Kidney epithelial cell (primary cell): ENCODE data around the gene CCDC116. TPM values are rescaled to one million over a fixed set of nuclear protein-coding genes. Genes with fewer than 3 reads are reported as not detected.
"Not testable (repeated sequence)": the region's sequence is repeated elsewhere in the genome, so short reads cannot be mapped to it uniquely, and the experiment has no call there.

ENCODE experiments used
- DNase-seq: peaks from one replicate; pipeline ENCODE4 v3.0.0-alpha.2; 2010; ENCODE audit warnings: low read depth
- H3K27me3 ChIP-seq: 2 replicates; pipeline ENCODE4 v1.6.0; 2011; ENCODE audit warnings: low read length; ENCODE audit not compliant: control insufficient read depth, insufficient read depth
- H3K36me3 ChIP-seq: 2 replicates; pipeline ENCODE4 v1.5.1; 2011; ENCODE audit warnings: low read length; ENCODE audit not compliant: control insufficient read depth, insufficient read depth
- H3K4me3 ChIP-seq: 2 replicates; pipeline ENCODE4 v1.5.1; 2011; ENCODE audit warnings: low read depth, mild to moderate bottlenecking, control low read depth, low read length
- CTCF ChIP-seq: IDR thresholded peaks from 2 replicates; pipeline ENCODE4 v1.5.1; 2011; ENCODE audit warnings: mild to moderate bottlenecking, moderate library complexity, low read length, control low read depth, inconsistent platforms; ENCODE audit not compliant: insufficient read depth, poor library complexity, severe bottlenecking
- total RNA-seq: library from RNA; depleted of rRNA; stranded (reverse); fragments of >200 nt; gene quantifications from 2 replicates; pipeline ENCODE4 v1.2.3, GENCODE V29; 2015

Gene CCDC116
- total RNA-seq, 1 donor from 2014 or later, result 0.38 TPM

DNA sequence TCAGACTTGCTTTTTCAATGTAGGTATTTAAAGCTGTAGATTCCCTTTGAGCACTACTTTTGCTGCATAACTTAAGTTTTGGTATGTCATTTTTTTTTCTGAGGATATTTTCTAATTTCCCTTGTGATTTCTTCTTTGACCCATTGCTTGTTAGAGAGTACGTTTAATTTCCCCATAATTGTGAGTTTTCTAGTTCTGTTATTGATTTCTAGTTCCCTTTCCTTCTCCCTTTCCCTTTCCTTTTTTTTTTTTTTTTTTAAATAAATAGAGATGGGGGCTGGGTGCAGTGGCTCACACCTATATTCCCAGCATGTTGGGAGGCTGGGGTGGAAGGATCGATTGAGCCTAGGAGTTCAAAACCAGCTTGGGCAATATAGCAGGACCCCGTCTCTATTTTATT is 34.3 kb upstream of the CCDC116 start:
- Histone ChIP-seq H3K27me3 (no peaks in the 10 kb centered on the region), H3K36me3 (peaks cover 1% of the 10 kb centered on the region), H3K4me3 (no peak overlapping the region)
- DNase-seq, result no peak
- TF ChIP-seq CTCF, result no peak

GRCh38 chr22:21599053-21599893 is 33.3 kb upstream of the CCDC116 start:
- H3K27me3 ChIP-seq, result no peaks in the 10 kb centered on the region
- H3K4me3 ChIP-seq, result no peak overlapping the region
- H3K36me3 ChIP-seq, result peaks cover 1% of the 10 kb centered on the region
- DNase-seq, result no peak
- TF ChIP-seq CTCF, result no peak

- DNase-seq, result no peak
- no peak overlapping the region for H3K4me3 ChIP-seq
- peaks cover 1% of the 10 kb centered on the region for H3K36me3 ChIP-seq
- no peak for TF ChIP-seq CTCF
- no peaks in the 10 kb centered on the region for H3K27me3 ChIP-seq
These were observed 30.0 kb upstream of the CCDC116 start for GRCh38 chr22:21602579-21602978.

DNA sequence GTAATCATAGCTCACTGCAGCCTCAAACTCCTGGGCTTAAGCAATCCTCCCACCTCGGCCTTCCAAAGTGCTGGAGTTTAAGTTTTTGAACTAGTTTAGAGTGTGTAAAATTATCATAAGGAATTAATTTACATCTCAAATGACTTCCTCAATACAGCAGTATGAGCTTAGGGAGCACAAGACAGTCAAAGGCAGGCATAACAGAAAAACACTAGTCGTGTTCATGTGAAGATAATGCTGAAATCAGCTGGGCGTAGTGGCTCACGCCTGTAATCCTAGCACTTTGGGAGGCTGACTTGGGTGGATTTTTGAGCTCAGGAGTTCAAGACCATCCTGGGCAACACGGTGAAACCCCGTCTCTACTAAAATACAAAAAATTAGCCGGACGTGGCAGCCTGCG is 28.6 kb upstream of the CCDC116 start:
- no peak for DNase-seq
- TF ChIP-seq CTCF, result no peak
- no peaks in the 10 kb centered on the region for H3K27me3 ChIP-seq
- no peak overlapping the region for H3K4me3 ChIP-seq
- peaks cover 1% of the 10 kb centered on the region for H3K36me3 ChIP-seq

- DNase-seq, result no peak
- Histone ChIP-seq H3K4me3 (no peak overlapping the region), H3K36me3 (peaks cover 1% of the 10 kb centered on the region), H3K27me3 (no peaks in the 10 kb centered on the region)
- no peak for TF ChIP-seq CTCF
These were observed 26.5 kb upstream of the CCDC116 start for GRCh38 chr22:21605887-21606564.

DNA sequence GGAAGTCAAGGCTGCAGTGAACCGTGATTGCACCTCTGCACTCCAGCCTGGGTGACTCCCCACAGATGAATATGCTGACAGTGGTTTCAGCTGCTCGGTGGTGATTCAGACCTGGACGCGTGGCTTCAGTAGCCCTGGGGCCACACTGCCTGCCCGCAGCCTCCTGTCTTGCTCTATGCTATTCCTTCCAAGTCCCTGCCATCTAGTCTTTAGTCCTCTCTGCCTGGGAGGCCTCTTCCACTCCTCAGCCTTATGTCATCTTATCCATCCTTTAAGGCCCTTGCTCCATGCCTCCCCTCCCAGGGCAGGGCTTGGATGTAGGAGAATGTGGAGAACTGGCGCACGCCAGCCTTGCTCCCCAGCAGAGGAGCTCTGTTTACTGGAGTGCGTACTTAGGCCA is 25.8 kb upstream of the CCDC116 start:
- peaks cover 2% of the 10 kb centered on the region for H3K36me3 ChIP-seq
- no peaks in the 10 kb centered on the region for H3K27me3 ChIP-seq
- no peak for TF ChIP-seq CTCF
- peak; percentile 9 for DNase-seq
- H3K4me3 ChIP-seq, result no peak overlapping the region

GRCh38 chr22:21609556-21610157 is 22.9 kb upstream of the CCDC116 start:
- not testable (repeated sequence) for DNase-seq, H3K27me3 ChIP-seq, H3K36me3 ChIP-seq, H3K4me3 ChIP-seq
